Measurements from ENCODE around the gene ATXN2.

The ATXN2 gene

GRCh38 chr12:111635524-111635923 lies 36.4 kb upstream of the ATXN2 start:
- TF ChIP-seq NFIC (IDR thresholded peaks at IDR 0.05), result no peak
- no peak for TF ChIP-seq EGR1 (IDR thresholded peaks at IDR 0.05)
- no peak for TF ChIP-seq REST (IDR thresholded peaks at IDR 0.05; ENCODE audit: low read depth)
- no peak for TF ChIP-seq YY1 (IDR thresholded peaks at IDR 0.05; ENCODE audit: low read depth)
- TF ChIP-seq TCF12 (IDR thresholded peaks at IDR 0.05; ENCODE audit: low read depth), result no peak
- TF ChIP-seq MAX (IDR thresholded peaks at IDR 0.05), result no peak
- no peak for TF ChIP-seq RAD21 (IDR thresholded peaks at IDR 0.05; ENCODE audit: low read depth)
- TF ChIP-seq TEAD4 (IDR thresholded peaks at IDR 0.05), result no peak
- TF ChIP-seq EP300 (IDR thresholded peaks at IDR 0.05; ENCODE audit: borderline replicate concordance), result no peak

GRCh38 chr12:111628505-111629260 lies 29.6 kb upstream of the ATXN2 start:
- TF ChIP-seq USF1 (IDR thresholded peaks at IDR 0.05) (no peak), YY1 (IDR thresholded peaks at IDR 0.05; ENCODE audit: low read depth) (no peak), MAX (IDR thresholded peaks at IDR 0.05) (no peak), TEAD4 (IDR thresholded peaks at IDR 0.05) (no peak), RAD21 (IDR thresholded peaks at IDR 0.05; ENCODE audit: low read depth) (no peak), ZBTB7A (IDR thresholded peaks at IDR 0.05; ENCODE audit: low read depth) (no peak), CREB1 (IDR thresholded peaks at IDR 0.05; ENCODE audit: low read depth) (no peak), NFIC (IDR thresholded peaks at IDR 0.05) (no peak), CEBPB (IDR thresholded peaks at IDR 0.05) (no peak), FOXM1 (IDR thresholded peaks at IDR 0.05; ENCODE audit: borderline replicate concordance, low read depth) (no peak), TAF1 (IDR thresholded peaks at IDR 0.05; ENCODE audit: low read depth) (no peak), EGR1 (IDR thresholded peaks at IDR 0.05) (no peak), REST (IDR thresholded peaks at IDR 0.05; ENCODE audit: low read depth) (no peak), EP300 (IDR thresholded peaks at IDR 0.05; ENCODE audit: borderline replicate concordance) (no peak), TCF12 (IDR thresholded peaks at IDR 0.05; ENCODE audit: low read depth) (no peak)

GRCh38 chr12:111626230-111626629 lies 27.1 kb upstream of the ATXN2 start:
- TF ChIP-seq CREB1 (IDR thresholded peaks at IDR 0.05; ENCODE audit: low read depth) (no peak), ZBTB7A (IDR thresholded peaks at IDR 0.05; ENCODE audit: low read depth) (no peak), CEBPB (IDR thresholded peaks at IDR 0.05) (no peak), TEAD4 (IDR thresholded peaks at IDR 0.05) (no peak), YY1 (IDR thresholded peaks at IDR 0.05; ENCODE audit: low read depth) (no peak), TAF1 (IDR thresholded peaks at IDR 0.05; ENCODE audit: low read depth) (no peak), RAD21 (IDR thresholded peaks at IDR 0.05; ENCODE audit: low read depth) (no peak), EP300 (IDR thresholded peaks at IDR 0.05; ENCODE audit: borderline replicate concordance) (no peak), REST (IDR thresholded peaks at IDR 0.05; ENCODE audit: low read depth) (no peak), MAX (IDR thresholded peaks at IDR 0.05) (no peak), TCF12 (IDR thresholded peaks at IDR 0.05; ENCODE audit: low read depth) (no peak), NFIC (IDR thresholded peaks at IDR 0.05) (no peak), USF1 (IDR thresholded peaks at IDR 0.05) (no peak), FOXM1 (IDR thresholded peaks at IDR 0.05; ENCODE audit: borderline replicate concordance, low read depth) (no peak), EGR1 (IDR thresholded peaks at IDR 0.05) (no peak)

GRCh38 chr12:111624540-111624939 lies 25.4 kb upstream of the ATXN2 start:
- TF ChIP-seq EP300 (IDR thresholded peaks at IDR 0.05; ENCODE audit: borderline replicate concordance), result no peak
- peak; percentile 57 for TF ChIP-seq MAX (IDR thresholded peaks at IDR 0.05)

Data from Ishikawa (cell line).